Liver (tissue), 9 donors: ENCODE data around the gene PIWIL4. TPM values are rescaled to one million over a fixed set of nuclear protein-coding genes. Genes with fewer than 3 reads are reported as not detected.

Experiments used
- DNase-seq: peaks from one replicate; pipeline ENCODE4 v3.0.0-alpha.2; 2017; ENCODE audit warnings: low spot score
- H3K27ac ChIP-seq, 2 donors: one replicate each; pipeline ENCODE4 v1.7.0; 2013; ENCODE audit warnings: inconsistent platforms in 2 of 2, low read length in 2 of 2, control low read depth in 1 of 2, low read depth in 1 of 2, mild to moderate bottlenecking in 1 of 2
- H3K27me3 ChIP-seq, 4 donors: one replicate each; pipeline versions ENCODE4 v1.6.1 to v1.7.0; 2013; ENCODE audit warnings: low read length in 3 of 4, inconsistent platforms in 1 of 4, mild to moderate bottlenecking in 1 of 4, moderate library complexity in 1 of 4; ENCODE audit not compliant: control insufficient read depth in 4 of 4, insufficient read depth in 4 of 4
- H3K36me3 ChIP-seq, 4 donors: one replicate each; pipeline versions ENCODE4 v1.6.1 to v1.7.0; 2013; ENCODE audit warnings: low read length in 3 of 4, mild to moderate bottlenecking in 3 of 4, low read depth in 1 of 4, moderate library complexity in 1 of 4; ENCODE audit not compliant: control insufficient read depth in 4 of 4, insufficient read depth in 3 of 4
- H3K4me1 ChIP-seq, 4 donors: one replicate each; pipeline versions ENCODE4 v1.6.1 to v1.7.0; 2013; ENCODE audit warnings: low read length in 3 of 4, mild to moderate bottlenecking in 3 of 4, moderate library complexity in 1 of 4; ENCODE audit not compliant: control insufficient read depth in 4 of 4, insufficient read depth in 4 of 4
- H3K4me3 ChIP-seq, 3 donors: one replicate each; pipeline versions ENCODE4 v1.6.1 to v1.7.0; 2013; ENCODE audit warnings: low read length in 3 of 3, control low read depth in 1 of 3, low read depth in 1 of 3, mild to moderate bottlenecking in 1 of 3
- H3K9ac ChIP-seq, 2 donors: one replicate each; pipeline ENCODE4 v1.7.0; 2013; ENCODE audit warnings: low read length in 2 of 2, mild to moderate bottlenecking in 2 of 2, moderate library complexity in 2 of 2, control low read depth in 1 of 2, low read depth in 1 of 2
- H3K9me3 ChIP-seq, 4 donors: one replicate each; pipeline versions ENCODE4 v1.6.1 to v1.7.0; 2013; ENCODE audit warnings: low read length in 3 of 4; ENCODE audit not compliant: control insufficient read depth in 4 of 4
- EGR1 ChIP-seq, 2 donors: IDR thresholded peaks; 2 replicates each; pipeline ENCODE4 v1.6.1; 2016 to 2018; ENCODE audit warnings: antibody characterized with exemption in 2 of 2, low read depth in 2 of 2
- FOXA1 ChIP-seq: IDR thresholded peaks from 2 replicates; pipeline ENCODE4 v1.6.1; 2016; ENCODE audit warnings: antibody characterized with exemption
- FOXA2 ChIP-seq: IDR thresholded peaks from 2 replicates; pipeline ENCODE4 v1.6.1; 2016; ENCODE audit warnings: antibody characterized with exemption
- GABPA ChIP-seq, 2 donors: IDR thresholded peaks in 1 of 2; conservative IDR thresholded peaks in 1 of 2; 2 replicates each; pipeline ENCODE4 v1.6.1; 2016; ENCODE audit warnings: antibody characterized with exemption in 2 of 2, mild to moderate bottlenecking in 1 of 2, moderate library complexity in 1 of 2
- HNF4A ChIP-seq, 2 donors: conservative IDR thresholded peaks; 2 replicates each; pipeline ENCODE4 v1.6.1; 2016; ENCODE audit warnings: antibody characterized with exemption in 2 of 2, mild to moderate bottlenecking in 2 of 2
- HNF4G ChIP-seq: IDR thresholded peaks from 2 replicates; pipeline ENCODE4 v1.6.1; 2016; ENCODE audit warnings: antibody characterized with exemption
- JUND ChIP-seq, 2 donors: IDR thresholded peaks; 2 replicates each; pipeline ENCODE4 v1.6.1; 2016; ENCODE audit warnings: antibody characterized with exemption in 2 of 2
- NR2F2 ChIP-seq: IDR thresholded peaks from 2 replicates; pipeline ENCODE4 v1.6.1; 2016; ENCODE audit warnings: antibody characterized with exemption
- RAD21 ChIP-seq, 2 donors: IDR thresholded peaks; 2 replicates each; pipeline ENCODE4 v1.6.1; 2016; ENCODE audit warnings: antibody characterized with exemption in 2 of 2, mild to moderate bottlenecking in 2 of 2
- RXRA ChIP-seq, 2 donors: IDR thresholded peaks; 2 replicates each; pipeline ENCODE4 v1.6.1; 2017 to 2018; ENCODE audit warnings: antibody characterized with exemption in 2 of 2, mild to moderate bottlenecking in 1 of 2
- SP1 ChIP-seq: IDR thresholded peaks from 2 replicates; pipeline ENCODE4 v1.6.1; 2018; ENCODE audit warnings: antibody characterized with exemption, mild to moderate bottlenecking
- TAF1 ChIP-seq: conservative IDR thresholded peaks from 2 replicates; pipeline ENCODE4 v1.6.1; 2016; ENCODE audit warnings: antibody characterized with exemption, mild to moderate bottlenecking
- YY1 ChIP-seq: IDR thresholded peaks from 2 replicates; pipeline ENCODE4 v1.6.1; 2016; ENCODE audit warnings: antibody characterized with exemption, mild to moderate bottlenecking
- WGBS: extraction: QIAGEN DNeasy Blood & Tissue Kit; methylation state at CpG from one replicate; pipeline ENCODE4 v1.1.7; 2013; 5-methylcytosine and 5-hydroxymethylcytosine counted together
- polyA plus RNA-seq, 2 donors: library from polyadenylated mRNA; stranded (reverse) in 1 of 2; unstranded in 1 of 2; fragments of 200-250 nt in 1 of 2; fragments of >200 nt in 1 of 2; fragmentation: Nextera tagmentation in 1 of 2; extraction: Ambion mirVana in 1 of 2; gene quantifications; one replicate each; pipeline versions ENCODE4 v1.2.1 to v1.2.3, GENCODE V29; 2013 to 2015
- total RNA-seq, 2 donors: library from RNA; depleted of rRNA; stranded (reverse); fragments of >200 nt; gene quantifications; one replicate each; pipeline ENCODE4 v1.2.3, GENCODE V29; 2014
- TF ChIP-seq, protein P1 (sequence below): IDR thresholded peaks from 2 replicates; pipeline ENCODE4 v1.6.1; 2016; ENCODE audit warnings: antibody characterized with exemption, mild to moderate bottlenecking
- TF ChIP-seq, protein P2 (sequence below): IDR thresholded peaks from 2 replicates; pipeline ENCODE4 v1.6.1; 2016; ENCODE audit warnings: antibody characterized with exemption
- TF ChIP-seq, protein P3 (sequence below): IDR thresholded peaks from 2 replicates; pipeline ENCODE4 v1.6.1; 2016; ENCODE audit warnings: antibody characterized with exemption
- TF ChIP-seq, protein P4 (sequence below): IDR thresholded peaks from 2 replicates; pipeline ENCODE4 v1.6.1; 2016; ENCODE audit warnings: antibody characterized with exemption
- TF ChIP-seq, protein P5 (sequence below): fragments of 150-350 bp; IDR thresholded peaks from 2 replicates; pipeline ENCODE4 v1.5.1; 2017; ENCODE audit warnings: improper control_type of control experiment, low read depth, low read length; ENCODE audit not compliant: missing input control
- donor health status: healthy.
- donor health status: healthy.
- donor health status: healthy.
- donor health status: healthy.
- donor health status: healthy.

Gene PIWIL4
- total and polyA plus RNA-seq, 4 donors, result 0.18 to 1.5 (median 0.51) TPM

DNA sequence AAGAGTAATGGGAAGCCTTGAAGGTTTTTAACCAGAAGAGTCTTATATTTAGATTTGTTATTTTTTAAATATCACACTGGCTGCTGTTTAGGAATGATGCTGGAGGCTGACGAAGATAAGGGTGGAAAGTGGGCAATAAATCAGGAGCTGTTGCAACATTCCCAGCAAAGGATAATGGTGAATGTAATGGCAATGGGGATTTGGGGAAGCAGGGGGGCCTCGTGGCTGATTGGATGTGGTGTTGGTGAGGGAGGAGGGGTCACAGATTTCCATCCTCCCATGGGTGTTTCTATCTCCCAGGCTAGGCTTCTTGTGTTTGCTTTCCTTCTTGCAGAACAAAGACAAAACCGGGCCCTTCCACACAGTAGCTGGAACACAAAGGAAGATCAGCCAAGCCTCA is 80.8 kb downstream of the PIWIL4 start:
- no peaks in the 10 kb centered on the region for H3K4me1 ChIP-seq
- H3K9me3 ChIP-seq, result no peaks in the 10 kb centered on the region
- TF ChIP-seq NR2F2 (peak; percentile 29), JUND (IDR thresholded peaks at IDR 0.05) (no peak), HNF4G (no peak), HNF4A (conservative IDR thresholded peaks at IDR 0.05) (no peak), RAD21 (IDR thresholded peaks at IDR 0.05) (no peak), SP1 (no peak)
- TF ChIP-seq, protein P1, sequence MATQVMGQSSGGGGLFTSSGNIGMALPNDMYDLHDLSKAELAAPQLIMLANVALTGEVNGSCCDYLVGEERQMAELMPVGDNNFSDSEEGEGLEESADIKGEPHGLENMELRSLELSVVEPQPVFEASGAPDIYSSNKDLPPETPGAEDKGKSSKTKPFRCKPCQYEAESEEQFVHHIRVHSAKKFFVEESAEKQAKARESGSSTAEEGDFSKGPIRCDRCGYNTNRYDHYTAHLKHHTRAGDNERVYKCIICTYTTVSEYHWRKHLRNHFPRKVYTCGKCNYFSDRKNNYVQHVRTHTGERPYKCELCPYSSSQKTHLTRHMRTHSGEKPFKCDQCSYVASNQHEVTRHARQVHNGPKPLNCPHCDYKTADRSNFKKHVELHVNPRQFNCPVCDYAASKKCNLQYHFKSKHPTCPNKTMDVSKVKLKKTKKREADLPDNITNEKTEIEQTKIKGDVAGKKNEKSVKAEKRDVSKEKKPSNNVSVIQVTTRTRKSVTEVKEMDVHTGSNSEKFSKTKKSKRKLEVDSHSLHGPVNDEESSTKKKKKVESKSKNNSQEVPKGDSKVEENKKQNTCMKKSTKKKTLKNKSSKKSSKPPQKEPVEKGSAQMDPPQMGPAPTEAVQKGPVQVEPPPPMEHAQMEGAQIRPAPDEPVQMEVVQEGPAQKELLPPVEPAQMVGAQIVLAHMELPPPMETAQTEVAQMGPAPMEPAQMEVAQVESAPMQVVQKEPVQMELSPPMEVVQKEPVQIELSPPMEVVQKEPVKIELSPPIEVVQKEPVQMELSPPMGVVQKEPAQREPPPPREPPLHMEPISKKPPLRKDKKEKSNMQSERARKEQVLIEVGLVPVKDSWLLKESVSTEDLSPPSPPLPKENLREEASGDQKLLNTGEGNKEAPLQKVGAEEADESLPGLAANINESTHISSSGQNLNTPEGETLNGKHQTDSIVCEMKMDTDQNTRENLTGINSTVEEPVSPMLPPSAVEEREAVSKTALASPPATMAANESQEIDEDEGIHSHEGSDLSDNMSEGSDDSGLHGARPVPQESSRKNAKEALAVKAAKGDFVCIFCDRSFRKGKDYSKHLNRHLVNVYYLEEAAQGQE, result no peak
- no peaks in the 10 kb centered on the region for H3K27me3 ChIP-seq
- 44% methylated on average over 3 of the region's 3 CpGs for WGBS
- H3K27ac ChIP-seq, result no peak overlapping the region
- H3K9ac ChIP-seq, result no peak overlapping the region
- no peak for DNase-seq
- no peak overlapping the region for H3K4me3 ChIP-seq
- H3K36me3 ChIP-seq, result no peaks in the 10 kb centered on the region

DNA sequence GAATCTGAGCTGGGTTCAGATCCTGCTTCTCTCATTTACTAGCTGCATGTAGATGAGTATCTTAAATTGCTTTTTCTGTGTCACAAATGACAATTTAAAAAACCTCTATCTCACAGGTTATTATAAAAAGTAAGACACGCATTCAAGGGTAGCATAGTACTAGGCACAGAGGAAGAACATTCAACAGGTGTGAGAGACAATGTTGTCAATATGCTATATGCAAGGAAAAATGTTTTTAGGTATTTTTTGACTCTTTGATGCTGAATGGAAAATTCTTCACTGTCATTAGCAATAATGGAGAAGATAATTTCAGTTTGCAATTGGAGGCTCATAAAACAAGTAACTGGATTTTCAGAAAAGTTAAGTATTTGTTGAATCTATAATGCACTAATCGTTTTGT is 81.6 kb downstream of the PIWIL4 start:
- 77% methylated on average over 2 of the region's 2 CpGs for WGBS
- no peaks in the 10 kb centered on the region for H3K9me3 ChIP-seq
- TF ChIP-seq, protein P2, sequence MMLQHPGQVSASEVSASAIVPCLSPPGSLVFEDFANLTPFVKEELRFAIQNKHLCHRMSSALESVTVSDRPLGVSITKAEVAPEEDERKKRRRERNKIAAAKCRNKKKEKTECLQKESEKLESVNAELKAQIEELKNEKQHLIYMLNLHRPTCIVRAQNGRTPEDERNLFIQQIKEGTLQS, result no peak
- no peak for TF ChIP-seq SP1
- no peak overlapping the region for H3K9ac ChIP-seq
- H3K27me3 ChIP-seq, result no peaks in the 10 kb centered on the region
- no peak for DNase-seq
- H3K36me3 ChIP-seq, result no peaks in the 10 kb centered on the region
- no peak overlapping the region for H3K4me3 ChIP-seq
- H3K4me1 ChIP-seq, result no peaks in the 10 kb centered on the region
- H3K27ac ChIP-seq, result no peak overlapping the region

DNA sequence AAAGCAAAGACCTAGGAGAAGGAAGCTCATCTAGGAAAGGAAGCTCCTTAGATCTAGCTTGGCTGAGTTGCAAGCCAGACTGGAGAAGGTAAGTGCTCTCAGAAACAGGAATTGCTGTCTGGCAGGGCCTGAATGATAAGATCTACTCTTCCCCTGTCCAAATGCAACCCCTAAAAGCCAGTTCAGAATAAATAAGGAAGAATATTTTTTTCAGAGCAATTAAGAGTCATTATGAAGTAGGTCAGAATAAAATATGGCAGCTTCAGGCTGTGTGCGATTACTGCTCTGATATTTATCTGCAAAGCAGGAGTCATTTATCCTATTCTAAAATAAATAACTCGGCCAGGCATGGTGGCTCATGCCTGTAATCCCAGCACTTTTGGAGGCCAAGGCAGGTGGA is 82.1 kb downstream of the PIWIL4 start:
- 81% methylated on average over 2 of the region's 2 CpGs for WGBS
- Histone ChIP-seq H3K27me3 (no peaks in the 10 kb centered on the region), H3K9me3 (no peaks in the 10 kb centered on the region), H3K36me3 (no peaks in the 10 kb centered on the region), H3K9ac (no peak overlapping the region), H3K27ac (no peak overlapping the region), H3K4me1 (no peaks in the 10 kb centered on the region), H3K4me3 (no peak overlapping the region)
- no peak for DNase-seq
- TF ChIP-seq EGR1 (IDR thresholded peaks at IDR 0.05; ENCODE audit: low read depth in 2 of 2) (no peak), TAF1 (no peak), FOXA2 (no peak), JUND (IDR thresholded peaks at IDR 0.05) (no peak), YY1 (no peak), RAD21 (IDR thresholded peaks at IDR 0.05) (no peak), RXRA (IDR thresholded peaks at IDR 0.05) (no peak), FOXA1 (no peak), GABPA (IDR thresholded peaks at IDR 0.05 in 1 of 2, conservative IDR thresholded peaks at IDR 0.05 in 1 of 2) (no peak), NR2F2 (no peak), HNF4G (no peak), HNF4A (conservative IDR thresholded peaks at IDR 0.05) (no peak), SP1 (no peak)
- TF ChIP-seq, protein P3, sequence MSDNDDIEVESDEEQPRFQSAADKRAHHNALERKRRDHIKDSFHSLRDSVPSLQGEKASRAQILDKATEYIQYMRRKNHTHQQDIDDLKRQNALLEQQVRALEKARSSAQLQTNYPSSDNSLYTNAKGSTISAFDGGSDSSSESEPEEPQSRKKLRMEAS, result no peak
- TF ChIP-seq, protein P4, sequence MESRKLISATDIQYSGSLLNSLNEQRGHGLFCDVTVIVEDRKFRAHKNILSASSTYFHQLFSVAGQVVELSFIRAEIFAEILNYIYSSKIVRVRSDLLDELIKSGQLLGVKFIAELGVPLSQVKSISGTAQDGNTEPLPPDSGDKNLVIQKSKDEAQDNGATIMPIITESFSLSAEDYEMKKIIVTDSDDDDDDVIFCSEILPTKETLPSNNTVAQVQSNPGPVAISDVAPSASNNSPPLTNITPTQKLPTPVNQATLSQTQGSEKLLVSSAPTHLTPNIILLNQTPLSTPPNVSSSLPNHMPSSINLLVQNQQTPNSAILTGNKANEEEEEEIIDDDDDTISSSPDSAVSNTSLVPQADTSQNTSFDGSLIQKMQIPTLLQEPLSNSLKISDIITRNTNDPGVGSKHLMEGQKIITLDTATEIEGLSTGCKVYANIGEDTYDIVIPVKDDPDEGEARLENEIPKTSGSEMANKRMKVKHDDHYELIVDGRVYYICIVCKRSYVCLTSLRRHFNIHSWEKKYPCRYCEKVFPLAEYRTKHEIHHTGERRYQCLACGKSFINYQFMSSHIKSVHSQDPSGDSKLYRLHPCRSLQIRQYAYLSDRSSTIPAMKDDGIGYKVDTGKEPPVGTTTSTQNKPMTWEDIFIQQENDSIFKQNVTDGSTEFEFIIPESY, result no peak
- TF ChIP-seq, protein P5, sequence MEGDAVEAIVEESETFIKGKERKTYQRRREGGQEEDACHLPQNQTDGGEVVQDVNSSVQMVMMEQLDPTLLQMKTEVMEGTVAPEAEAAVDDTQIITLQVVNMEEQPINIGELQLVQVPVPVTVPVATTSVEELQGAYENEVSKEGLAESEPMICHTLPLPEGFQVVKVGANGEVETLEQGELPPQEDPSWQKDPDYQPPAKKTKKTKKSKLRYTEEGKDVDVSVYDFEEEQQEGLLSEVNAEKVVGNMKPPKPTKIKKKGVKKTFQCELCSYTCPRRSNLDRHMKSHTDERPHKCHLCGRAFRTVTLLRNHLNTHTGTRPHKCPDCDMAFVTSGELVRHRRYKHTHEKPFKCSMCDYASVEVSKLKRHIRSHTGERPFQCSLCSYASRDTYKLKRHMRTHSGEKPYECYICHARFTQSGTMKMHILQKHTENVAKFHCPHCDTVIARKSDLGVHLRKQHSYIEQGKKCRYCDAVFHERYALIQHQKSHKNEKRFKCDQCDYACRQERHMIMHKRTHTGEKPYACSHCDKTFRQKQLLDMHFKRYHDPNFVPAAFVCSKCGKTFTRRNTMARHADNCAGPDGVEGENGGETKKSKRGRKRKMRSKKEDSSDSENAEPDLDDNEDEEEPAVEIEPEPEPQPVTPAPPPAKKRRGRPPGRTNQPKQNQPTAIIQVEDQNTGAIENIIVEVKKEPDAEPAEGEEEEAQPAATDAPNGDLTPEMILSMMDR, result no peak
- TF ChIP-seq, protein P1, result no peak
